HCT116 (cell line): ENCODE data around the gene FAH.

Experiments
- ATF3 ChIP-seq: IDR thresholded peaks from 2 replicates; pipeline ENCODE4 v1.6.1; 2012
- CBX3 ChIP-seq: IDR thresholded peaks from 2 replicates; pipeline ENCODE4 v1.6.1; 2012; ENCODE audit warnings: low read depth
- CTCF ChIP-seq, 3 experiments: fragments of 200-600 bp in 1 of 3; sonication (generic) in 1 of 3; IDR thresholded peaks in 2 of 3; conservative IDR thresholded peaks in 1 of 3; 2 replicates each; pipeline ENCODE4 v1.5.1; 2012 to 2017; ENCODE audit warnings: low read depth in 2 of 3, low read length in 2 of 3, antibody characterized with exemption in 1 of 3, borderline replicate concordance in 1 of 3, control low read depth in 1 of 3, mild to moderate bottlenecking in 1 of 3, mixed read lengths in 1 of 3, mixed run types in 1 of 3, moderate library complexity in 1 of 3; ENCODE audit not compliant: insufficient read depth in 1 of 3
- EZH2phosphoT487 ChIP-seq: fragments of 200-600 bp; IDR thresholded peaks from 2 replicates; pipeline ENCODE4 v1.6.1; 2018; ENCODE audit warnings: antibody characterized with exemption, borderline replicate concordance
- JUND ChIP-seq: IDR thresholded peaks from 2 replicates; pipeline ENCODE4 v1.6.1; 2012
- POLR2A ChIP-seq: IDR thresholded peaks from 2 replicates; pipeline ENCODE4 v1.7.0; 2011; ENCODE audit warnings: borderline replicate concordance; ENCODE audit not compliant: insufficient read depth, insufficient read length; ENCODE audit errors: extremely low read depth
- YY1 ChIP-seq: IDR thresholded peaks from 2 replicates; pipeline ENCODE4 v1.6.1; 2011; ENCODE audit warnings: low read length, low read depth, moderate library complexity, mild to moderate bottlenecking; ENCODE audit not compliant: insufficient replicate concordance; ENCODE audit errors: extremely low read depth

- TF ChIP-seq CBX3 (no peak), EZH2phosphoT487 (no peak), CTCF (IDR thresholded peaks at IDR 0.05 in 2 of 3, conservative IDR thresholded peaks at IDR 0.05 in 1 of 3; ENCODE audit: borderline replicate concordance in 1 of 3, insufficient read depth in 1 of 3, low read depth in 2 of 3, low read length in 2 of 3) (no peak), JUND (no peak), YY1 (no peak), ATF3 (no peak), POLR2A (no peak)
Measured at GRCh38 chr15:80132382-80132781, 20.4 kb upstream of the FAH start.
